ENCODE results near the gene OPN4.

The OPN4 gene

GRCh38 chr10:86662186-86663045, 8.1 kb downstream of the OPN4 start:
- no peak for DNase-seq

GRCh38 chr10:86663046-86663345, 8.6 kb downstream of the OPN4 start:
- no peak for DNase-seq

- DNase-seq = no peak
These were observed 9.4 kb downstream of the OPN4 start for GRCh38 chr10:86663576-86664339.

GRCh38 chr10:86664341-86665217, 10.2 kb downstream of the OPN4 start:
- DNase-seq = no peak

GRCh38 chr10:86665218-86665607, 10.9 kb downstream of the OPN4 start:
- DNase-seq = no peak

- no peak for DNase-seq
These were observed 11.5 kb downstream of the OPN4 start for GRCh38 chr10:86665868-86666267.

- DNase-seq = no peak
These were observed 12.2 kb downstream of the OPN4 start for GRCh38 chr10:86666538-86666937.

- no peak for DNase-seq
These were observed 13.3 kb downstream of the OPN4 start for GRCh38 chr10:86667421-86668181.

- no peak for DNase-seq
These were observed 14.2 kb downstream of the OPN4 start, which contains the start of gene LDB3 for GRCh38 chr10:86668297-86669165. TSS of gene LDB3 (plus strand) at chr10:86668511. CDS start at chr10:86668692, 181 bp downstream.

GRCh38 chr10:86670290-86670811, 16.0 kb downstream of the OPN4 start:
- no peak for DNase-seq

- no peak for DNase-seq
These were observed 16.5 kb downstream of the OPN4 start for GRCh38 chr10:86670876-86671275.

GRCh38 chr10:86671419-86671818, 17.1 kb downstream of the OPN4 start:
- no peak for DNase-seq

- DNase-seq = no peak
These were observed 17.8 kb downstream of the OPN4 start for GRCh38 chr10:86671985-86672710.

- no peak for DNase-seq
These were observed 19.0 kb downstream of the OPN4 start for GRCh38 chr10:86673216-86673826.

- no peak for DNase-seq
These were observed 19.7 kb downstream of the OPN4 start for GRCh38 chr10:86673827-86674581.

GRCh38 chr10:86674912-86675311, 20.6 kb downstream of the OPN4 start:
- DNase-seq = no peak

GRCh38 chr10:86677374-86677773, 23.0 kb downstream of the OPN4 start:
- no peak for DNase-seq

- no peak for DNase-seq
These were observed 24.8 kb downstream of the OPN4 start for GRCh38 chr10:86678999-86679792.

Measured in activated CD8-positive, alpha-beta memory T cell treated with anti-CD3 and anti-CD28 coated beads for 24 hours (primary cell).